ENCODE results near the gene SLC22A3. TPM values are rescaled to one million over a fixed set of nuclear protein-coding genes. Genes with fewer than 3 reads are reported as not detected.

SLC22A3 gene
- total RNA-seq, 1 experiment from 2014 or later, result 0.07 TPM

GRCh38 chr6:160331204-160331603 lies 17.0 kb upstream of the SLC22A3 start:
- H3K79me2 ChIP-seq (ENCODE audit: insufficient read depth, low read length), result no peaks in the 10 kb centered on the region
- H3K27ac ChIP-seq (ENCODE audit: low read depth, low read length), result no peak overlapping the region
- H4K20me1 ChIP-seq (ENCODE audit: insufficient read depth), result no peaks in the 10 kb centered on the region
- no peaks in the 10 kb centered on the region for H3K9me3 ChIP-seq (ENCODE audit: control insufficient read depth in 1 of 2, insufficient read depth in 1 of 2, low read depth in 1 of 2, low read length in 2 of 2)
- H3K4me3 ChIP-seq (replicated peaks in 1 of 2; ENCODE audit: low read depth in 1 of 2, low read length in 2 of 2), result no peak overlapping the region
- TF ChIP-seq ZBTB33 (IDR thresholded peaks at IDR 0.05; ENCODE audit: extremely low read depth, insufficient replicate concordance, low read length), result no peak
- no peak for TF ChIP-seq SIN3A (IDR thresholded peaks at IDR 0.05; ENCODE audit: low read depth)
- TF ChIP-seq RAD21 (IDR thresholded peaks at IDR 0.05; ENCODE audit: low read depth), result no peak
- no peak for TF ChIP-seq TCF7L2 (IDR thresholded peaks at IDR 0.05; ENCODE audit: borderline replicate concordance, extremely low read depth, insufficient read depth, insufficient read length)
- TF ChIP-seq EGR1 (IDR thresholded peaks at IDR 0.05; ENCODE audit: low read depth), result no peak
- TF ChIP-seq CEBPB (IDR thresholded peaks at IDR 0.05; ENCODE audit: low read depth), result no peak
- TF ChIP-seq CTCF (IDR thresholded peaks at IDR 0.05 in 2 of 3, conservative IDR thresholded peaks at IDR 0.05 in 1 of 3; ENCODE audit: borderline replicate concordance in 1 of 3, insufficient read depth in 1 of 3, low read depth in 2 of 3, low read length in 2 of 3), result no peak
- no peak overlapping the region for H2AFZ ChIP-seq (ENCODE audit: low read depth, low read length, poor library complexity, severe bottlenecking)
- ChIA-PET CTCF (no interaction called here), POLR2A (no interaction called here), RAD21 (ENCODE audit: low non-redundant PET in 1 of 2, low total read pairs in 2 of 2, uncharacterized antibody in 2 of 2, unreplicated experiment in 2 of 2) (no interaction called here)
- H3K36me3 ChIP-seq (ENCODE audit: control insufficient read depth in 1 of 2, insufficient read depth in 2 of 2, low read length in 2 of 2), result no peaks in the 10 kb centered on the region
- no TSS peak for BruUV-seq (replicated peaks)
- H3K4me2 ChIP-seq (ENCODE audit: low read length), result no peak overlapping the region
- no peaks in the 10 kb centered on the region for H3K4me1 ChIP-seq (ENCODE audit: control insufficient read depth in 1 of 2, insufficient read depth in 2 of 2, low read length in 2 of 2)
- no peak for DNase-seq (ENCODE audit: low read depth, low spot score)
- H3K27me3 ChIP-seq (ENCODE audit: insufficient read depth, low read length), result peaks cover 8% of the 10 kb centered on the region
- 0 out of 2 replicates have a peak, but pooled peaks cover 5% of the 10 kb centered on the region for H3K9me2 ChIP-seq (ENCODE audit: insufficient read depth)
- ATAC-seq, result no peak
- intact Hi-C loops (cut with micrococcal nuclease), result no loop called here
- H3K9ac ChIP-seq (ENCODE audit: low read length), result no peak overlapping the region
